LNCAP (cell line): ENCODE measurements around the gene SNX25.

Source experiments
- TF ChIP-seq, protein P1 (sequence below): fragments of 450-650 bp; IDR thresholded peaks from 2 replicates; pipeline ENCODE4 v1.5.1; 2017; ENCODE audit warnings: mild to moderate bottlenecking

SNX25 gene

GRCh38 chr4:185278716-185279115, 69.3 kb downstream of the SNX25 start:
- TF ChIP-seq, protein P1, sequence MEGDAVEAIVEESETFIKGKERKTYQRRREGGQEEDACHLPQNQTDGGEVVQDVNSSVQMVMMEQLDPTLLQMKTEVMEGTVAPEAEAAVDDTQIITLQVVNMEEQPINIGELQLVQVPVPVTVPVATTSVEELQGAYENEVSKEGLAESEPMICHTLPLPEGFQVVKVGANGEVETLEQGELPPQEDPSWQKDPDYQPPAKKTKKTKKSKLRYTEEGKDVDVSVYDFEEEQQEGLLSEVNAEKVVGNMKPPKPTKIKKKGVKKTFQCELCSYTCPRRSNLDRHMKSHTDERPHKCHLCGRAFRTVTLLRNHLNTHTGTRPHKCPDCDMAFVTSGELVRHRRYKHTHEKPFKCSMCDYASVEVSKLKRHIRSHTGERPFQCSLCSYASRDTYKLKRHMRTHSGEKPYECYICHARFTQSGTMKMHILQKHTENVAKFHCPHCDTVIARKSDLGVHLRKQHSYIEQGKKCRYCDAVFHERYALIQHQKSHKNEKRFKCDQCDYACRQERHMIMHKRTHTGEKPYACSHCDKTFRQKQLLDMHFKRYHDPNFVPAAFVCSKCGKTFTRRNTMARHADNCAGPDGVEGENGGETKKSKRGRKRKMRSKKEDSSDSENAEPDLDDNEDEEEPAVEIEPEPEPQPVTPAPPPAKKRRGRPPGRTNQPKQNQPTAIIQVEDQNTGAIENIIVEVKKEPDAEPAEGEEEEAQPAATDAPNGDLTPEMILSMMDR, result no peak

GRCh38 chr4:185280608-185281007, 71.2 kb downstream of the SNX25 start:
- TF ChIP-seq, protein P1, result no peak

DNA sequence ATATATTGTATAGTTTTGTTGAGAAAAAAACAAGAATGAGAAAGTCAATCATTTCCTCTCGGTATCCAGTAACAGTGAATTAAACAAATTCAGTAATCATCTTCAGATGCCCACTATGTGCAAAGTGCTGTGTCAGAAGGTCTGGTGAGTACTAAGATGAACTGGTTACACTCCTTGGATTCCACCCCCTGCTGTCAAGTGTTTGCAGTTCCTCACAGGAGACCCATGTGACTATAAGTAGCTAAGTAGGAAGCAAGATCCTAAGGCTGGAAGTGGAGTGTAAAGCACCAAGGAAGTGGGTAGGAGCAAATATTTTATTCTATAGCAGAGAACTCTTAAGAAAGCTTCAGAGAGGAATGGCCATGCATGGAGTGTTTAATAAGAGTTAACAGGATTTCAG, 73.6 kb downstream of the SNX25 start:
- TF ChIP-seq, protein P1, result no peak

DNA sequence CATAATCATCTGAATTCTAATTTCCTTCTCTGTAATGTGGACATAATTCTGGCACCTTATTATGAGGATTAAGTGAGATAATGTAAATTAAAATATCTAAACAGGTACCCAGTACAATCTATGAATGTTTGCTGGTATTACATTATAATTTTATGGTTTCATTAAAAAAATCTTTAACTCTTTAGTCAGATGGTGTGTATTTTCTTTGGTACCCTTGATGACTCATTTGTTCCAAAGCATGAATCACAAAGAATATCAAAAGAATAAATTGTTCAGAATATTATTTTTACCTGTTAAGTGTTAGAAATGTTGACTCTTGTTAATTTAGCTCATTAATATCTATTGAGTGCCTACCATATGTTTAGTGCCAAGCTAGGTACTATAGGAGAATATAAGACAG, 74.3 kb downstream of the SNX25 start:
- TF ChIP-seq, protein P1, result no peak

- TF ChIP-seq, protein P1, result no peak
Measured at GRCh38 chr4:185285632-185286393, 76.4 kb downstream of the SNX25 start.

DNA sequence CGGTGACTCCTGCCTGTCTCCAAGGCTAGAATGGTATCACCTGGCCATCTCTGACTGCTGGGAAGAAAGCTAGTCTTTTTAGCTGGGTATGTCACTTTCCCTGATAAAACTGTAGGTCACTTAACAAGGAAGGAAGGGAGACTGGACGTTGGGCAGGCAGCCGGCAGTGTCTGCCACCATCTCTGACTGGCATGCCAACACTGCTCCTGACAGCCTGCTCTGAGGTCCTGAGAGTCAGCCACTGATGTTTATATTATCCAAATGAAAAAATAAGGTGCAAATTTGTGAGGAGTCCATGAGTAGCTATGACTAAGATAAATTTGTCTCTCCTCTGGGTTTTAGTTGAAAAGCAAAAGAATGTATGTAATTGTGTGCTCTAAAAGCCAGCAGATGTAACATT, 77.2 kb downstream of the SNX25 start:
- TF ChIP-seq, protein P1, result no peak

GRCh38 chr4:185287031-185287430, 77.6 kb downstream of the SNX25 start:
- TF ChIP-seq, protein P1, result no peak
